ENCODE results near the gene PRKCH.

PRKCH gene

DNA sequence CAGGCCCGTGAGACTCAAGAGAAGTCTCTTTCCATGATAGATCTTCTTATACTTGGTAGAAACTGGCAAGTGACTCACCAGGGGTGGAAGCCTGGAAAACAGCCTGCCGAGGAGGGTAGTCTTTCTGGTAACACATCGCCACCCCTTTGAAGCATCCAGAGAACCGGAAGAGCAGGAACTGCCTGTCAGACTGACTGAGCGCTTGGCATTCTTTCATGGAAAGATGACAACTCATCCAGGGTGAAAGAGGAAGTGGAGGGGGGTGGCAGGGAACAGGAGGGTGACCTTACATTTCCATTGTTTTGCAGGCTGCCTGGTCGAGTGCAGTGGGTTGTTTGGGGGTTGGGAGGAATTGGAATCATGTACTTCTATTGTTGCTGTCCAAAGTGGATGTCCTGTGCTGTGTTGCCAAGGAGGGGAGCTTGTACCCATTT is 34.5 kb downstream of the PRKCH start:
- in situ Hi-C loops (cut with MboI; ENCODE audit: low pct_unique_long_range_greater_than_20kb, low sequenced_read_pairs), result no loop called here
- peak; percentile 82 for DNase-seq

DNA sequence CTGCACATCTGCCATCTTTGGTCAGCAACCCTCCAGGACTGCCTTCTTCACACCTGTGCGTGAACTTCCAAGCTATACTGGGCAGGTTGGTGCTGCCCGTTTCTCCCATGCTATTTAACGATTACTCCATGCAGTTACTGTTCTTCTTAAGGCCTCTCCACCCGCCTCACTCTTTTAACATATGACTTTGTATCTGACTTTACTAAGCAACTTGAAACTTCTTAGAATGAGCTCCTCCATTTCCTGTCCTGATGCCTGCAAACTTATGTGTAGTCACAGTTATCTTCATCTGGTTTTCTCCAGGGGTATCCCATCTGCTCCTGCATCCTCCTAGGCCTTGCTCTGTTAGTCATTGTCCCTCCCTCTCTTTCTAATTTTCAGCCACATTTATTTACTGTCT is 35.7 kb downstream of the PRKCH start:
- no peak for DNase-seq
- in situ Hi-C loops (cut with MboI; ENCODE audit: low pct_unique_long_range_greater_than_20kb, low sequenced_read_pairs), result no loop called here

- DNase-seq, result no peak
- in situ Hi-C loops (cut with MboI; ENCODE audit: low pct_unique_long_range_greater_than_20kb, low sequenced_read_pairs), result no loop called here
These were observed 37.3 kb downstream of the PRKCH start for GRCh38 chr14:61358554-61359226.

- in situ Hi-C loops (cut with MboI; ENCODE audit: low pct_unique_long_range_greater_than_20kb, low sequenced_read_pairs), result no loop called here
- DNase-seq, result no peak
These were observed 39.6 kb downstream of the PRKCH start for GRCh38 chr14:61360796-61361525.

DNA sequence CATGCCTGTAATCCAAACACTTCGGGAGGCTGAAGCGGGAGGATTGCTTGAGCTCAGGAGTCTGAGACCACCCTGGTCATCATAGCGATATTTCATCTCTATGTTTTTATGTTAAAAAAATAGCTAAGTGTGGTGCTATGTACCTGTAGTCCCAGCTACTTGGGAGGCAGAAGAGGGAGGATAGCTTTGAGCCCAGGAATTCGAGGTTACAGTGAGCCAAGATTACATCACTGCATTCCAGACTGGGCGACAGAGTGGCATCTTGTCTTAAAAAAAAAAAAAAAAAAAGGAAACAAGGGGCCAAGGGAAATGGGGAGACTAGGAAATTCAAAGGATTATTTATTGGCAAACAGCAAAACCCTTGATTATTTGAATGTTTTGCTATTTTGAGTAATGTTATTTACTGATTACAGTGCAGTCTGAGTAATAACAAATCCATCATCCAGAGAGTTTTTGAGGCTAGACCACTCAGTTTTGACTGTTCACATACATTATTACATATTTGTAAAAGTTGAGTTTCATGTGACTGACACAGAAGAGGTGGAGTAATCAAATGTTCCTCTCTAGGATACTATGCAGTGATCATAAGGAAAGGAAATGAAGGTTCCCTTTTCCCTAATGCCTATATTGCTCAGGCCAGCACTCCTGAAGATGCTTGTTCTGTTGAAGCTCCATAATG is 40.8 kb downstream of the PRKCH start:
- no peak for DNase-seq
- in situ Hi-C loops (cut with MboI; ENCODE audit: low pct_unique_long_range_greater_than_20kb, low sequenced_read_pairs), result no loop called here

DNA sequence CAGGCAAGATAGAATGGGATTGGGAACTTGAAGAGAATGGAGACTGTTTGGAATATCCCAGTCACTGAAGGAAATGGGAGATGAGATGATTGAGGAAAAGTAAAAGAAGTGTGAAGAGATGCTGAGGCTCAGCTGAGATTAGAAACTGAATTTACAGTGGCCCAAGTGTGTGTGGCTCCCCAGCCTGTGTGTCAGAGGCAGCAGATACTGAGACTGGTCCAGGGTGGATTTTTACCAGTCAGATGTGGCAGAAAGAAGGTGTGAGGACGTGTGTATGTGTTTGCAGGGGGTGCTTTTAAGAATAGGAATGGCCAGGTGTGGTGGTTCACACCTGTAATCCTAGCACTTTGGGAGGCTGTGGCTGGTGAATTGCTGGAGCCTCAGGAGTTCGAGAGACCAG is 42.9 kb downstream of the PRKCH start:
- DNase-seq, result no peak
- in situ Hi-C loops (cut with MboI; ENCODE audit: low pct_unique_long_range_greater_than_20kb, low sequenced_read_pairs), result no loop called here

DNA sequence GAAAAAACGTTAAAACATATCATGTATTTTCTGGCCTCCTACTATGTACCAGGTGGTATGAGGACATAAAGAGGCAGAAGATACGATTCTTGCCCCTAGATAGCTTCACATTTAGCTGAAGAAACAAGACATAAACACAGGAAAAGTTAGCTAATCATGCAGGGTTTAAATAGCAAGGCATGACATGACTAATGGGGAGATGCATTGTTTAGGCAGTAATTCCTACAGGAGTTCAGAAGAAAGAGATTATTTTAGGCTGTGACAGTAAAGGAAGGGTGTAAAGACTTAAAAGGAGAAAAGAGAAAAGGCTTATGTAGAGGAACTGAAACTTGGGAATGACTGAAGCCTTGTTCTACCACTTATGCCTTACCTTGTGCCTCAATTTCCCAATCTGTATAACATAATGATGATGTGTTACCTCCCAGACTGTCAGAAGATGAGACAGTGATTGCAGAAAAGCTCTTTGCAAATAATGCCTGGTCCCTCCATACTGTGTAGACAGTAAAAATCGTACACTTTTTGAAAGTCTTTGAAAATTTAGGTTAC is 44.4 kb downstream of the PRKCH start:
- in situ Hi-C loops (cut with MboI; ENCODE audit: low pct_unique_long_range_greater_than_20kb, low sequenced_read_pairs), result no loop called here
- DNase-seq, result no peak

DNA sequence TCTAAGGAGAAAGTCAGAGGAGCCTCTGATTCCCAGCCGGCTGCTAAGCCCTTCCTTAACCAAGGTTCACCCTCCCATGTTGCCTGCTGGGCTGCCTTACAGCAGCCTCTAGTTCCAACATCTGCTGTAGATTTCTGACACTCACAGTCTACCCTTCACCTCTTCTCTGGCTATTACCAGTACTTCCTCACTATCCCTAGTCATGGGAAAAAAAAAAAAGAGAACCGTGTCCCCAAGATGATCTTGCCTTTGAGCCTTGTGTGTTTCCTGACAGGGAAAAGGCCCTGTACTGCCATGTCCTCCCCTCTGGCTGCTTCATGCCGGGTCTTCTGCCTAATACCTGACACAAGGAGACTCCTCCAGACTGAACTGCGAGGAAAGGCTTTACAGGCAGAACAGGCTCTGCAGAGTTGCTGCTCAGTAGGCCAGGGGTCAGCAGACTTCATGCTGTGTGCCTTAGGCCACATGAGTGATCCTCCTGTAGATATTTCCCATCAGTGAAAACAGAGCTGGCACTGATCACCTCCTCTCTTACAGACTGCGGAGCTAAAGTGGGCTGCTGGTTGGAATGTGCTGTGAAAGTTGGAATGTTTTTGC is 46.8 kb downstream of the PRKCH start:
- no peak for DNase-seq
- in situ Hi-C loops (cut with MboI; ENCODE audit: low pct_unique_long_range_greater_than_20kb, low sequenced_read_pairs), result no loop called here

DNA sequence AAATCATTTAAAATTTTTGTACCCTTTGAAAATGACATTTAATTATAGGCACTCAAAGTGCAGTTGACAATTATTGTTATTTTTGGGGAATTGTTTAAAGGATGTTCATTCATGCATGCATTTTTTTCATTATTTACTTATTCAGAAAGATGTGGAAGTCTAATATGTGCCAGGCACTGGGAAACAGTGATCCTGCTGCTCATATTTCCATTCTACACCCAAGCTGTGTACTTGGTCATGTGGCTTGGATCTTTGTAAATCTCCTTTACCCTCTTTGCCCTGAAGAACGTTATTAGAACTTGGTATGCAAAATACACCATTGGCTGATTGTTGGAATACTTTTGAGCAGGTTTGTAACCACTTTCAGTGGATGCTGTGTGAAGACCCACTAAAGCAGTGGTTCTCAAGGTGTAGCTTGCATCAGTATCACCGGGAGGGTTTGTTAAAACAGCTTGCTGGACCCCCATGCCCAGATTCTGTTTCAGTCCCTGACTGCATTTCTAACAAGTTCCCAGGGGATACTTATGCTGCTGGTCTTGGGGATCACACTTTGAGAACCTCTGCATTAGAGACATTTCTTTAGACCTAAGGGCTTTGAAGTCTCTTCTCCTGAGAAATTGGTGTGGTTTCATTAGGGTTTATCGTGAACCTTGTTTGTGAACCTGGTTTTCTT is 47.5 kb downstream of the PRKCH start:
- in situ Hi-C loops (cut with MboI; ENCODE audit: low pct_unique_long_range_greater_than_20kb, low sequenced_read_pairs), result no loop called here

DNA sequence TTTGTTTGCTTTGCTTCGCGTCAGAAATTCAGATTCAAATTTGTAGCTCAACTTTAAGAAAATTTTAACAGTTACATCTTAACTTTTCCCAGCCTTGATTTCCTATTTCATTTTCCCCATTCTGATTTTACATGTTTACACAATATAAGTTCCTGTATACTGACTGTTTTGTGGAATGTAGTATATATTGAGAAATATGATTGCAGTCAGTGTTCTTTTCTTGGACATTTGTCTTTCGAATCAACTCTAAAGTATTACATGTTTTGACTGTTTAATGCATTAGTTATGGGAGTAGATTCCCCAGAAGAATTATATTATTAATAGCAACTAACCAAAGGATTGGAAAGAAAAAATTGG is 48.1 kb downstream of the PRKCH start:
- in situ Hi-C loops (cut with MboI; ENCODE audit: low pct_unique_long_range_greater_than_20kb, low sequenced_read_pairs), result no loop called here
- DNase-seq, result no peak

More for the DNA sequence above, 47.5 kb downstream of the PRKCH start:
- DNase-seq, result no peak

GRCh38 chr14:61372379-61372778 is 51.0 kb downstream of the PRKCH start:
- in situ Hi-C loops (cut with MboI; ENCODE audit: low pct_unique_long_range_greater_than_20kb, low sequenced_read_pairs), result no loop called here
- DNase-seq, result no peak

- in situ Hi-C loops (cut with MboI; ENCODE audit: low pct_unique_long_range_greater_than_20kb, low sequenced_read_pairs), result no loop called here
- DNase-seq, result no peak
These were observed 51.6 kb downstream of the PRKCH start for GRCh38 chr14:61372842-61373555.

DNA sequence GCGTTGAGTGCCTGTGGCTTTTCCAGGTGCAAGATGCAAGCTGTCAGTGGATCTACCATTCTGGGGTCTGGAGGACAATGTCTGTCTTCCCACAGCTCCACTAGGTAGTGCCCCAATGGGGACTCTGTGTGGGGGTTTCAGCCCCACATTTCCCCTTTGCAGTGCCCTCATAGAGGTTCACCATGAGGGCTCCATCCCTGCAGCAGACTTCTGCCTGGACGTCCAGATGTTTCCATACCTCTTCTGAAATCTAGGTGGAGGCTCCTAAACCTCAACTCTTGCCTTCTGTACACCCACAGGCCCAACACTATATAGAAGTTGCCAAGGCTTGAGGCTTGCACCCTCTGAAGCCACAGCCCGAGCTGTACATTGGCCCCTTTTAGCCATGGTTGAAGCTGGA is 52.9 kb downstream of the PRKCH start:
- DNase-seq, result no peak
- in situ Hi-C loops (cut with MboI; ENCODE audit: low pct_unique_long_range_greater_than_20kb, low sequenced_read_pairs), result no loop called here

DNA sequence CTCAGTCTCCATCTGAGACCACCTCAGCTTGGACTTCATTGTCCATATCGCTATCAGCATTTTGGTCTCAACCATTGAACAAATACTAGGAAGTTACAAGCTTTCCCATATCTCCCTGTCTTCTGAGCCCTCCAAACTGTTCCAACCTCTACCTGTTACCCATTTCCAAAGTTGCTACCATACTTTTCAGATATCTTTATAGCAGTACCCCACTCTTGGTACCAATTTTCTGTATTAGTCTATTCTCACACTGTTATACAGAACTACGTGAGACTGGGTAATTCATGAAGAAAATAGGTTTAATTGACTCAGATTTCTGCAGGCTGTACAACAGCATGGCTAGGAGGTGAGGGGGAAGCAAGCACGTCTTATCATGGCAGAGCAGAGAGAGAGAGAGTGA is 53.8 kb downstream of the PRKCH start:
- in situ Hi-C loops (cut with MboI; ENCODE audit: low pct_unique_long_range_greater_than_20kb, low sequenced_read_pairs), result no loop called here
- DNase-seq, result no peak

- in situ Hi-C loops (cut with MboI; ENCODE audit: low pct_unique_long_range_greater_than_20kb, low sequenced_read_pairs), result no loop called here
- DNase-seq, result no peak
These were observed 54.9 kb downstream of the PRKCH start for GRCh38 chr14:61376314-61376713.

GRCh38 chr14:61377749-61378148 is 56.4 kb downstream of the PRKCH start:
- no peak for DNase-seq
- in situ Hi-C loops (cut with MboI; ENCODE audit: low pct_unique_long_range_greater_than_20kb, low sequenced_read_pairs), result no loop called here

DNA sequence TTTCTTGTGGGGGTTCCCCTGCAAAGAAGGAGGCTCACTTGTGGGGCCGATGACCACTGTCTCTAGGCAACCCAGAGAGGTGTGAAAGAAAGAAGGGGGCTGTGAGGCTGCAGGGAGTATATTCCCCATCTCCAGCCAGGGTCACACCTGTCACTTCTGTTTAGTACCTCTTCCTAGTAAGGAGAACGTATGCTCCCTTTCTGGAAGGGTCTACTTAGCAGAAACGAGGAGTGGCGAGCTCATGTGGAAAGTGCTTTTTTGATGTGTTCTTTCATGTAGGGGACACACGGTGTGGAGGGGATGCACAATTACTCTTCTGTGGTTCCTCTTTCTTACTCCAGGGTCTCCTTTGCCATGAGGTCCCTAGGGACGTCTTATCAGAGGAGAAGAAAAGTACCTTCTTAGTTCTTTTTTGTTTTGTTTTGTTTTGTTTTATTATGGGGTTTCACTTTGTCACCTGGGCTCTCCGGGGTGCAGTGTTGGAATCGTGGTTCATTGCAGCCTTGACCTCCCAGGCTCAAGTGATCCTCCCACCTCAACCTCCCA is 58.3 kb downstream of the PRKCH start:
- DNase-seq, result no peak
- in situ Hi-C loops (cut with MboI; ENCODE audit: low pct_unique_long_range_greater_than_20kb, low sequenced_read_pairs), result no loop called here

GRCh38 chr14:61380984-61381383 is 59.6 kb downstream of the PRKCH start:
- in situ Hi-C loops (cut with MboI; ENCODE audit: low pct_unique_long_range_greater_than_20kb, low sequenced_read_pairs), result no loop called here
- DNase-seq, result no peak
